GM23248 (cell line): ENCODE data around the gene KCNH6.

Experiments
- EZH2 ChIP-seq: fragments of 200-600 bp; sonication (generic); IDR thresholded peaks from 2 replicates; pipeline ENCODE4 v1.6.1; 2018; ENCODE audit warnings: antibody characterized with exemption, mild to moderate bottlenecking; ENCODE audit not compliant: insufficient read depth, poor library complexity, severe bottlenecking
- EZH2phosphoT487 ChIP-seq: fragments of 200-600 bp; sonication (generic); IDR thresholded peaks from 2 replicates; pipeline ENCODE4 v1.6.1; 2018; ENCODE audit warnings: antibody characterized with exemption, moderate library complexity, mild to moderate bottlenecking, low read depth; ENCODE audit not compliant: insufficient read depth

DNA sequence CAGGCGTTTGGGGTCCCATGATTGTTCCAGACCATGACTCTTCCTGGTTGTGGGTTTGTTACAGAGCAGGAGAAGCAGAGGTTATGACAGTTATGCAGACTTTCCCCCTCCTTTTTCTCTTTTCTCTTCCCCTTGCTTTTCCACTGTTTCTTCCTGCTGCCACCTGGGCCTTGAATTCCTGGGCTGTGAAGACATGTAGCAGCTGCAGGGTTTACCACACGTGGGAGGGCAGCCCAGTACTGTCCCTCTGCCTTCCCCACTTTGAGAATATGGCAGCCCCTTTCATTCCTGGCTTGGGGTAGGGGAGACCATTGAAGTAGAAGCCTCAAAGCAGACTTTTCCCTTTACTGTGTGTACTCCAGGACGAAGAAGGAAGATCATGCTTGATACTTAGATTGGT is 69.6 kb downstream of the KCNH6 start:
- TF ChIP-seq EZH2 (no peak), EZH2phosphoT487 (no peak)
